Activated CD4-positive, alpha-beta T cell treated with anti-CD3 and anti-CD28 coated beads, Interleukin-2, amount 50 U/mL, for 1 hour (primary cell): Measurements from ENCODE around the gene ANGPTL7.
"Not testable (repeated sequence)": the region's sequence is repeated elsewhere in the genome, so short reads cannot be mapped to it uniquely, and the experiment has no call there.

ENCODE experiments used
- DNase-seq: peaks from one replicate; pipeline ENCODE4 v3.0.0-alpha.2; 2020

Gene ANGPTL7

GRCh38 chr1:11170102-11170501 is 19.1 kb upstream of the ANGPTL7 start:
- DNase-seq, result no peak

GRCh38 chr1:11174261-11174942 is 14.8 kb upstream of the ANGPTL7 start:
- DNase-seq, result no peak

DNA sequence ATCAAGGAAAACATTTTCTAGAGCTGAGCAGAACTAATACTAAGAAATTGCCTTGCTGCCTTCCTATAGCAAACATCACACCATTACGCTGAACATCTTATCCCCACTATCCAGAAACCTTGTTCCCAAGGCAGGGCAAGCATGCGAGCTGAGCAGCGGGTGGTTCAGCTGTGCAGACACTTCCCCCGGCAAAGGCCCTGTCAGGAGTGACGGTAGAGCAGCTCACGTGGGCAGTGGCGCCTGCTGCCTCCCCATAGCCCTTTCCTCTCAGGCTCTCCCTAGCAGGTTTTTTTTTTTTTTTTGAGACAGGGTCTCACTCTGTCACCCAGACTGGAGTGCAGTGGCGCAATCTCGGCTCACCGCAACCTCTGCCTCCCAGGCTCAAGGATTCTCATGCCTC is 13.7 kb upstream of the ANGPTL7 start:
- DNase-seq, result no peak

DNA sequence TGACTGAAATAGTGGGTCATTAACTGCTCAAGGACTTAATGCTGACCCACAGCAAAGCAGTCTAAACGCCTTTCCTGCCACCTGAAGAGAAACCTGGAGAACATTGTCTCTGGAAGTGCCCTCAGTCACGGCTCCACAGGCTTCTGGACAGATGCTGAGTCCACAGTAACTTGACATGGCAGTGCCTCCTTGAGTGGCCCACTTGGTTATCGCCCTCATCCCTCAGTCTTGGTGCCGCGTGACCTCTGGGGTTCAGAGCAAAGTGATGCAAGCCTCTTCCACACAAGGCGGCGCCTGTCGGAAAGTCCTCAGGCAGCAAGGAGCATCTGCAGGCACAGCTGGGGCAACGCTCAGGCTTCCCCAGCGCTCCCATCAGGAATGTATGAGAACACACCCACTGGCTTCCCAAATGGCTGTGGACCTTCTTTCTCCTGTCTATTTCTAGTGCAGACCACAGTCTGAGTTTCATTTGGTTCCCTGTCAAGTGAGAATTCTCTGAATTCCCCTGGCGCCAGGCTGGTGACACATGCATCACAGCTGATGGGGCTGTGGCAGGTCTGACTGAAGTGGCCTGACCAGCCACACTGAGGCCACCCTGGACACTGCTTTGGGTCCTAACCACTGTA is 13.0 kb upstream of the ANGPTL7 start:
- DNase-seq, result no peak

GRCh38 chr1:11178021-11179015 is 10.8 kb upstream of the ANGPTL7 start:
- no peak for DNase-seq

- DNase-seq, result no peak
Measured at GRCh38 chr1:11179125-11179524, 10.0 kb upstream of the ANGPTL7 start.

GRCh38 chr1:11179749-11180148 is 9.4 kb upstream of the ANGPTL7 start:
- not testable (repeated sequence) for DNase-seq

- DNase-seq, result no peak
Measured at GRCh38 chr1:11180342-11180744, 8.8 kb upstream of the ANGPTL7 start.

- no peak for DNase-seq
Measured at GRCh38 chr1:11182884-11183283, 6.3 kb upstream of the ANGPTL7 start.

- DNase-seq, result no peak
Measured at GRCh38 chr1:11184973-11185372, 4.2 kb upstream of the ANGPTL7 start.

DNA sequence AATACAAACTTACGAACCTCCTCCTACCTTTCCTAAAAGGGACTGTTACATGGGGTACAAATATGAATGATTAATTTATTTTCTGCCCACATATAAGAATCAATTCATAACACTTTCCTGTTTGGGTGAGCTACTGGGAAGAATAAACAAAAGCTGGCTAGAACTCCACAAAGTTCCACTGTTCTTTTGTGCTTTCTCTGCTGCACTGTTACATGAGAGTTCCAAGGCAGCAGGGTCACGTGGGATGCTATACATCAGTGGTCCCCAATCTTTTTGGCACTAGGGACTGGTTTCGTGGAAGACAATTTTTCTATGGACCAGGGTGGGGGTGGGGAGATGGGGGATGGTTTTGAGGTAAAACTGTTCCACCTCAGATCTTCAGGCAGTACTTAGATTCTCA is 2.2 kb upstream of the ANGPTL7 start:
- no peak for DNase-seq

GRCh38 chr1:11187494-11187893 is 1.7 kb upstream of the ANGPTL7 start:
- no peak for DNase-seq

DNA sequence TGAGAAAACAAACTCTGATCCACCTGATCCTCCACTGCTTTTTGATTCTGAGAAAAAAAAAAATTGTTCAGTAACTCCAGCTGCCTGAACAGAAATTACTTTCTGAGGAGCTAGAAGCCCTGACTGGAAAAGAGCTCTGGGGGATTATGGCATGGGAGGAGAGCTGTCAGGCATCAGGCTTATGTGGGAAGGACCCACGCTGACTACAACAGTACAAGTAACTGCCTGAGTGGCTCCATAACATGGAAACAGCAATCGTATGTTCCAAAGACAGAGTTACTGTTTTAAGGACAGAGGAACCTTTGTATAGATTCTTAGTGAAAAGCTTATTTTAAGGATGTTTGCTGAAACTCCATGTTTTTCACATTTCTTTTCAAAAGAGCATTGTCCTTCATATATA is 1.2 kb upstream of the ANGPTL7 start:
- no peak for DNase-seq

DNA sequence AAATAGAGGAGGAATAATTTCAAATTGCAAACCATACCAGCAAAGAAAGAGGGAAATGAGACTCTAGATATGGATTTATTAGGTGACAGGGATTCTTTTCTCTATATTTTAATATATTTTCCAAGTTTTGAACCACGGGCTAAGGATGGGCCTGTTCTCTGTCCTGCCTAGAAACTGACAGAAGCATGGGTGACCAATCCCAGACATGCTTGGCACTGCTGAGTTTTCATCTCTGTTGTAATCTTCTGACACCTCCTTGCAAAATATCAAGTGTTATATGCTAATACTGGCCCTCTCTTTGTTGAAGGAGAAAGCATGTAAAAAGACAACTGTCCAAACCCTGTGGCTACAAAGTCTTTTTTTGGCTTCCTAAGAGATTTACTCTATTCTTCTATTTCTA is 774 bp upstream of the ANGPTL7 start:
- DNase-seq, result no peak

GRCh38 chr1:11193376-11193775 is 4.2 kb downstream of the ANGPTL7 start:
- no peak for DNase-seq

DNA sequence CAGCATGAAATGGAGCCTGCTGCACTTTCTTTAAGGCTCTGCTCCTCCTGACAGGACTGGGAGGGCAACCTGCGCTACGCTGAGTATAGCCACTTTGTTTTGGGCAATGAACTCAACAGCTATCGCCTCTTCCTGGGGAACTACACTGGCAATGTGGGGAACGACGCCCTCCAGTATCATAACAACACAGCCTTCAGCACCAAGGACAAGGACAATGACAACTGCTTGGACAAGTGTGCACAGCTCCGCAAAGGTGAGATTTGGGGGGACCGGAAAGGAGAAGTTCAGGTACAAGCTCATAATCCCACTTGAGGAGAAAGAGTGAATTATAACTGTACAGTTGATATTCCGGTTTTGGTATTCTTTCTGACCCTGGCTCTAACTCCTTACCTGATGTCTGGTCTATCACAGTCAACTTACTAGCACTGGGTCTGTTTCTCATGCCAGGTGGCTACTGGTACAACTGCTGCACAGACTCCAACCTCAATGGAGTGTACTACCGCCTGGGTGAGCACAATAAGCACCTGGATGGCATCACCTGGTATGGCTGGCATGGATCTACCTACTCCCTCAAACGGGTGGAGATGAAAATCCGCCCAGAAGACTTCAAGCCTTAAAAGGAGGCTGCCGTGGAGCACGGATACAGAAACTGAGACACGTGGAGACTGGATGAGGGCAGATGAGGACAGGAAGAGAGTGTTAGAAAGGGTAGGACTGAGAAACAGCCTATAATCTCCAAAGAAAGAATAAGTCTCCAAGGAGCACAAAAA is 5.4 kb downstream of the ANGPTL7 start:
- no peak for DNase-seq

DNA sequence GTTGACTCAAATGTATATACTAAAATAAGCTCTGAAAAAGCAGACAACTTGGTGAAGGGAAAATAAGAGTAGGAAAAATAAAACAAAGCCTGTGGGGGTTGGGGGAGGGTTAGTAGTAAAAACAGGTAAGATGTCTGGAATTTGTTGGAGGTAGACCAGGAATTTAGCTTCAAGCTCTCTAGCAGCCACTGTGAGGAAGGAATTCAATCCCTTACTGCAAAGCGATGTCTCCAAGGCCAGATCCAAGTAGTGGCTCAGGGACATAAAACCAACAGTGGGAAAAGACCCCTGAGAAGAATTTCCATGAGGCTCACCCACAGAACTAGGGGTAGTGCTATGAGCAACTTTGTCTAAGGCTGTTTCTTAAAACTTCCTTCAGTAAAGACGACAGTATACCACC is 7.8 kb downstream of the ANGPTL7 start:
- no peak for DNase-seq

GRCh38 chr1:11197359-11197758 is 8.2 kb downstream of the ANGPTL7 start:
- DNase-seq, result no peak

GRCh38 chr1:11198257-11198656 is 9.1 kb downstream of the ANGPTL7 start:
- no peak for DNase-seq

DNA sequence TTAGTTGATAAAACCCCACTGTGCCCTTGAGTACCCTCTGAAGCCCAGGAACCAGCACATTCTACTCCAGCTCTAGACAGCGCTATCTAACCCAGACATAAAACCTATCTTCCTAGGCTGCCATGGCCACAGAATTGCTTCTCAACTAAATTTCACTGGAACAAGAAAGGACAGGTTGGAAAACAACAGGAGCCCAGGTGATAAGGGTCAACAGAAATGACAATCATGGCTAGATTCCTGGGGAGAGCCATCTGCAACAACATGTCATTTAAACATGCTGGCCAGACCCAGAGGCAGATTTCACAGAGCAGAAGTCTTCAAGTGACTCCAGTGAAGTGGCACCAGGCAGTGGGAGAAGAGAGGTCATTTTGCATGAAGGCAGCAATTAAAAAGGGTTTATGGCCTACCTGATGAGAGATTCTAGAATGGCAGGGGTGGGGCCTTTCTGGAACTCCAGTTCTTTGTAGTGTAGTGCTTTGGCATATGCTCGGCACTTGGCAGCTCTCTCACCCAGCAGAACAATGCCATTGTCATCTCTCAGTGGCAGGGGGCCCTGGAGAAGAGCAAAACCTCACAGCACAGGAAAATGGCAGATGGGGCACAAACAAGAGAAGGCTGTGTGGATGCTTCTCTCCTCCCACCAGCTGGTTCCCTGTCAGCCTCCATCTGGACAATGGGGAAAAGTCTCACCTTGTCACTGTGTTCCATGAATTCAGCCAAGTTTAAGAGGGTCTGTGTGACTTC is 9.9 kb downstream of the ANGPTL7 start:
- no peak for DNase-seq

DNA sequence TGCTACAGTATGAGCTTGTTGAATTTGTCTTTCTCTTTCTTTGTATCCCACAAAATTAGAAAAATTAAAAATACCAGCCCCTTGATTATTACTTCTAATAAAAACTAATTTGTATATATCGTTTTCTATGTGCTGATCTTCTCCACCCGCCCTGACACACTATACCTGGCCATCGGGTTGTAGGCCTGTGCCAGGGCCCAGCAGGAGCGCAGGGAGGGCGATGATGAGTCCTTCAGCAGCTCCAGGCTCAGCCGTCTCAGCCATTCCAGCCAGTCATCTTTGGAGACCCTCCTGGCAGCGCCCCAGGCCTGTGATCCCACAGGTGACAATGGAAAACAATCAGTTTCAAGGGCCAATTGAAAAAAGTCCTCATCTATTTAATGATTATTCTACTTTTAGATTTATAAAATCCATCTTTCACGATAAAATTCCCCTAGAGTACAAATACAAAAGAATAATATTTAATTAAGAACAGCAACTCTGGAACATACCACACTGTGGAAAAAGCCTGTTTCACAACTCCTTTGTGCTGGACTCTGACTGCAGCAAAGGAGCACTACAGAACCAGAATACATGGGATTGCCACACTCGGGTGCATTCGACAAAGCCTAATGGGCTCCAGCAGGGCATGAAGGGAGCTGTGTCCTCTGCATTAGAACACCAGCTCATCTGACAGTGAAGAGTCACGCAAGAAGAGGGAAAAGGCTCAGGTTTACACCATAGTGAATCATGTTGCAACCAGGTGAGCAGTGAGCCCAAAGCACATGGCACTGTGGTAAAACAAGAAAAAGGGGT is 15.4 kb downstream of the ANGPTL7 start:
- DNase-seq, result no peak
